GM21723 (cell line): Measurements from ENCODE around the gene CREB5.

ENCODE experiments used
- ATAC-seq: cut with Tn5 transposase; IDR thresholded peaks from one replicate; pipeline ENCODE4 v1.9.1; 2021; ENCODE audit warnings: mild to moderate bottlenecking, moderate library complexity; ENCODE audit not compliant: unreplicated experiment

Gene CREB5

GRCh38 chr7:28701731-28702130 lies 289.4 kb downstream of the CREB5 start:
- no peak for ATAC-seq

GRCh38 chr7:28702171-28702570 lies 289.9 kb downstream of the CREB5 start:
- no peak for ATAC-seq

- no peak for ATAC-seq
These were observed 290.9 kb downstream of the CREB5 start for GRCh38 chr7:28703037-28703765.

DNA sequence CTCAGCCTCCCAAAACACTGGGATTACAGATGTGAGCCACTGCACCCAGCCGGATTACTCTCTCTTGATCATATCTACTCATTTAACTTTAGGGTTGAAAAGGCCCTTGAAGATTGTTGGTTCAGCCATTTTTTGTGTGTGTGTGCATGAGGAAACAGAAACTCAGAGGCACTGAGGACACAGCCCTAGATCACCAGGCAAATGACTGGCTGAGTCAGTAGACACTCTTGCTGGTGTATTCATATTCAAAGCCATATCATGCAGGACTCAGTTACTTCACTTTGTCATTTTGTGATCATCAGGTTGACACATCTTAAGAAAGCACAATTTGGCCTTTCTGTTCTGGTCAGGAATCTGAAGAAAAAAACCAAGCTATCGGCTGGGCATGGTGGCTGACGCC lies 292.4 kb downstream of the CREB5 start:
- no peak for ATAC-seq

DNA sequence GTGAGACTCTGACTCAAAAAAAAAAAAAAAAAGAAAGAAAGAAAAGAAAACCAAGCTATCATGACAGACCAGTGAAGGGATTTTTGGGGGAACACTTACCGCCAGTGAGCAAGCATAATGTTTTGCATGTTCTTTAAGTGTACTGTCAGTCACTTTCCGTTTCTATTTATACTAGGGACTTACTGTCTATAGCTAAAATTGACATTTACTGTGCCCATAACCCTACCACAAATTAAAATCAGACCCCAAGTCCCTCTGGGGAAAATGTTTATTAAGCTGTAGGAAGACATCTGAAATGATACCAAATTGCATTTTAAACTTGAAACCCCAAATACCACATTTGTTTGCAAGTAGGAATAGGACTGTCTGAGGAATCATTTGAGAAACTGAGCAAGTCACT lies 293.0 kb downstream of the CREB5 start:
- ATAC-seq: peak; percentile 99

GRCh38 chr7:28706584-28706983 lies 294.3 kb downstream of the CREB5 start:
- no peak for ATAC-seq

DNA sequence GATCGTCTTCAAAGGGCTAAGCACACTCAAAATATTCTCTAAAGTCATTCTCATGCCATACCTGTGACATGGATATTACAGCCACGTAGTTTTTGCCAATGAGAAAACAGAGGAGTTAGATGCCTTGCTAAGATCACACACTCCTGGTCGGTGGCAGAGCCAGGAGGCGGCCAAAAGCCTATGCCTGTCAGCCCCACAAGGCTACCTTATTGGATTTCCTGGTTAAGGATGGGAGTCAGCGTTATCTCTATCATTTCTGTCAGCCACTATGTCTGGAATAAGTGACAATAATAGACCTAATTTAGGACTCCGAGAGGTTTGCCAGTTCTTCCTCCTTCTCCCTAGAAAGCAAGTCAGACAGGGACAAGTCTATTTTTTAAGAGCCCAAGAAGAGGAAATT lies 295.0 kb downstream of the CREB5 start:
- no peak for ATAC-seq

- ATAC-seq: no peak
These were observed 296.0 kb downstream of the CREB5 start for GRCh38 chr7:28708033-28708951.

- ATAC-seq: no peak
These were observed 297.4 kb downstream of the CREB5 start for GRCh38 chr7:28709748-28710147.

GRCh38 chr7:28711114-28711513 lies 298.8 kb downstream of the CREB5 start:
- no peak for ATAC-seq

DNA sequence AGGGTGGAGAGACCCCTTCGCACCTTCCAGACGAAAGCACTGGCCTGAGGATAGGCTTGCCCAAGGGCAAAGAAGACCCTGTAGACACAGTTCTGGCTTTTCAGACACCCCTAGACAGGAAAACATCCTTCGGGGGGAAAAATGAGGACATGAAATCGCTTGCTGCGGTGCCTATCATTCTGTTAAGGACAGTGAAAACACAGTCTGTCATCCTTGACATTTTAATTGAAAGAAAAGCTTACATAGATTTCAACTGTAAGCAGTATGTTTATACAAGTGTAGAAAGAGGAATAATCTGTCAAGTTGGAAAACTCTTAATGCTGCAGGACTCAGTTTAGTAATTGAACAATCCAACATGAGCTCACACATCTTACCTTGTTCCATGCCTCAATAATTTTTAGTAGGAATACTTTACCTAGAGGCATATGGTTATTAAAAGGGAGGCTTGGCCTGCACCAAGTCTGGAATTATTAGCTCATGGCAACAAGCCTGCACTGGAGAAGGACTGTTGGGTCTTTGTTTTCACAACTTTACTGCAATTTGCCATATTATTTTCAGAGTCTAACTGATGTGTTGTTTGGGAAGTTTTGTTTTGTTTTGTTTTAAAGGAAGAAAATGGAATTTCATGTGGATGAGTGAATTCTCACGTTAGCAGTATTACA lies 302.3 kb downstream of the CREB5 start:
- no peak for ATAC-seq

- ATAC-seq: no peak
These were observed 305.2 kb downstream of the CREB5 start for GRCh38 chr7:28717445-28718054.

DNA sequence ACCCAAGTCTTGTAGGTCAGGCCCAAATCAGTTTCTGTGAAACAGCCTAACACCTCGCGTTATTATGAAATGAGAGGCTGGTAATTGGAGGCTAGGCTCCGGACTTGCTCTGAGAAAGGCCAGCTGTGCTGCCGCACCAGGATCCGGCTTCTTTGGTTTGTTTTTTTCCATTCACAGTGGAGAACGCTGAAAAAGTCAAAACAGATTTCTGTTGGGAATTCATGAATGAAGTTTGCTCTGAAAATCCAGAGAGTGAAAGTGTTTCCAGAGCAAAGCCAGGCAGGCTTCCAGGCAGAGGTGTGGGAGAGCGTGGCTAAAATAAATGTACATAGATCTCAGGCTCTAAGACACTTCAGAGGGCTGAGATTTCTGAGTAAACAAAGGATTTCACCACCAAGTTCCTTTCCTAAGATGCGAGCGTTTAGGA lies 305.8 kb downstream of the CREB5 start:
- no peak for ATAC-seq

DNA sequence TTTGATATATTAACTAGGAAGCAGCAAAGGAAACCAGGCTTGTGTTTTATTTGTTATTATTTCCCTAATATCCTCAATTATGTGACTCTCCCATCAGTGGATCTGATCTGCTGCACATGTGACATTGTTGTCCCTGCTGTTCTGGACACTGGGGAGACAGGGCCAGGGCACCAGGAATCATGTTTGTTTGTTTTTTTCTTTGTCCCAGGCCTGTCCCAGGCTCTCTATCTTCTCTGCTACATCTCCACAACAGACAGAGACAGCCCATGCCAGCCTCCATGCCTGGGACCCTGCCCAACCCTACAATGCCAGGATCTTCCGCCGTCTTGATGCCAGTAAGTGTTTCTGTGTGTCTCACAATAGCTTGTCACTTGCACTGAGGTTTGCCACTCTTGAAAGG lies 306.2 kb downstream of the CREB5 start:
- ATAC-seq: no peak

DNA sequence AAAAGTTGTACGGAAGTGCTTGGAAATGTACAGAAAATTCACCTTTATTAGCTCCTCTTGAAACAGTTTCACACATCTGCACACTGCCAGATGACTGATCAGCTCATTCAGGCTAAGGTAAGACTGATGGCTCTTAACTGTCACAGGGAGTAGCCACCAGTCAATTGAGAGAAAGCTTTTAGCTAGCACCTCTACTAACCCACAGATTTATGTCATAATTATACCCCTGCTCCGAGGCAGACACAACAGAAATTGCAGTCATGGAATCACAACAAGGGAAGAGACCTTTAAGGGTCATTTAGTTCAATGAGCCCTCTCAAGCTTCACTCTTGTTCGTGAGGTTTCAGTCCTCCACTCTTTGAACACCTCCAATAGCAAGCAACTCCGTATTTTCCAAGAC lies 310.4 kb downstream of the CREB5 start:
- ATAC-seq: no peak

GRCh38 chr7:28723336-28723735 lies 311.0 kb downstream of the CREB5 start:
- ATAC-seq: no peak

DNA sequence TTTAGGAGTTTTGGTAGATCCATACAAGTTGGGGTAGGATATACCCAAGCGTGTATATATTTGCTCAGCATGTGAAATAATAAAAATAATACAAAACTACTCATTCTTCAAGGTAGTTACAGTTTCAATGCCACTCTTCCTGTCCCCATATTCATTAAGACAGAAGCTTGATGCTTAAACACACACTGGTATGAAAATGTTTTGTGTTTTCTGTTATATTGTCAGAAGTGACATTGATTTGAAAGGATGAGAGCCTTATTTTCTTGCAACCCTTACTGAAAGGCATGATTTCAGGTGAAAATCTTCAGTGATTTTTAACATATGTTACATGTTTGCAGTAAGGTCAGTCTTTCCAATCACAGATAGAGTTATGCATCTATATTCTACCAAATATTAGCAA lies 312.2 kb downstream of the CREB5 start:
- no peak for ATAC-seq

GRCh38 chr7:28725045-28725642 lies 312.8 kb downstream of the CREB5 start:
- no peak for ATAC-seq

GRCh38 chr7:28725911-28726310 lies 313.6 kb downstream of the CREB5 start:
- ATAC-seq: no peak

DNA sequence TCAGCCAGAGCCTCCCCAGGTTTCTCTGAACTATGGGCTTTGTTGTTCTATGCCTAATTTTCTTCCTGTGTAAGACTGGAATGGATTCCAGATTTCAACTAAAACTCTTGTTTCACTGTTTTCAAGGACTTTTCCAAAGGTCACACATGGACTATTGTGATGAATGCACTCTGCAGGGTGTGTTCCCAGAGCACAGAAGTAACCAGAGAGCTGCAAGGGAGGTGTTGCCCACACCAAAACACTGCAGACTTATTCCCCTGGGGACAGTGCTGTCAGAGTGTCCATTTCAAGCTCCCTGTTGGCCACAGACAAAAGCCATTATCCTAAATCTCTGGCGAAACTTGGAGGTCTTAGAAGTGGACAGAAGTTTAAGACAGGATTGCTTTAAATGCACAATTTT lies 314.2 kb downstream of the CREB5 start:
- ATAC-seq: no peak

GRCh38 chr7:28729281-28729680 lies 317.0 kb downstream of the CREB5 start:
- ATAC-seq: no peak
